ENCODE measurements around the gene C15orf40. TPM values are rescaled to one million over a fixed set of nuclear protein-coding genes. Genes with fewer than 3 reads are reported as not detected.
A peak's percentile ranks its signal among the peaks of the same experiment; 100 is the strongest.

The C15orf40 gene
- total and polyA plus RNA-seq, 9 of the 15 experiments (the other 6 are each of a cell fraction or from before 2014, with no cell fraction given): 15.9 to 52.0 (median 27.0) TPM

GRCh38 chr15:83011271-83012075, at the start of gene C15orf40 (continued):
- TF ChIP-seq RREB1 (CRISPR knock-in tag; IDR thresholded peaks at IDR 0.05) (no peak; the same call in 1 of the 2 replicates), CBFB (CRISPR knock-in tag; IDR thresholded peaks at IDR 0.05) (no peak), DACH1 (IDR thresholded peaks at IDR 0.05; ENCODE audit: partially characterized antibody) (peak; percentile 79), PTBP1 (IDR thresholded peaks at IDR 0.05; ENCODE audit: low read depth, low read length) (no peak), ZC3H4 (CRISPR knock-in tag; IDR thresholded peaks at IDR 0.05; ENCODE audit: borderline replicate concordance) (no peak), SREBF2 (CRISPR knock-in tag; IDR thresholded peaks at IDR 0.05) (no peak), SP2 (IDR thresholded peaks at IDR 0.05; ENCODE audit: extremely low read depth, low read depth, low read length, poor library complexity, severe bottlenecking) (peak; percentile 96)
- TF ChIP-seq, protein P1, sequence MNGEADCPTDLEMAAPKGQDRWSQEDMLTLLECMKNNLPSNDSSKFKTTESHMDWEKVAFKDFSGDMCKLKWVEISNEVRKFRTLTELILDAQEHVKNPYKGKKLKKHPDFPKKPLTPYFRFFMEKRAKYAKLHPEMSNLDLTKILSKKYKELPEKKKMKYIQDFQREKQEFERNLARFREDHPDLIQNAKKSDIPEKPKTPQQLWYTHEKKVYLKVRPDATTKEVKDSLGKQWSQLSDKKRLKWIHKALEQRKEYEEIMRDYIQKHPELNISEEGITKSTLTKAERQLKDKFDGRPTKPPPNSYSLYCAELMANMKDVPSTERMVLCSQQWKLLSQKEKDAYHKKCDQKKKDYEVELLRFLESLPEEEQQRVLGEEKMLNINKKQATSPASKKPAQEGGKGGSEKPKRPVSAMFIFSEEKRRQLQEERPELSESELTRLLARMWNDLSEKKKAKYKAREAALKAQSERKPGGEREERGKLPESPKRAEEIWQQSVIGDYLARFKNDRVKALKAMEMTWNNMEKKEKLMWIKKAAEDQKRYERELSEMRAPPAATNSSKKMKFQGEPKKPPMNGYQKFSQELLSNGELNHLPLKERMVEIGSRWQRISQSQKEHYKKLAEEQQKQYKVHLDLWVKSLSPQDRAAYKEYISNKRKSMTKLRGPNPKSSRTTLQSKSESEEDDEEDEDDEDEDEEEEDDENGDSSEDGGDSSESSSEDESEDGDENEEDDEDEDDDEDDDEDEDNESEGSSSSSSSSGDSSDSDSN (IDR thresholded peaks at IDR 0.05; ENCODE audit: borderline replicate concordance in 1 of 2, low read depth in 2 of 2, low read length in 2 of 2): 0 out of 4 replicates have a peak, but pooled peaks have one; percentile 2 to 53
- TF ChIP-seq, protein P2, sequence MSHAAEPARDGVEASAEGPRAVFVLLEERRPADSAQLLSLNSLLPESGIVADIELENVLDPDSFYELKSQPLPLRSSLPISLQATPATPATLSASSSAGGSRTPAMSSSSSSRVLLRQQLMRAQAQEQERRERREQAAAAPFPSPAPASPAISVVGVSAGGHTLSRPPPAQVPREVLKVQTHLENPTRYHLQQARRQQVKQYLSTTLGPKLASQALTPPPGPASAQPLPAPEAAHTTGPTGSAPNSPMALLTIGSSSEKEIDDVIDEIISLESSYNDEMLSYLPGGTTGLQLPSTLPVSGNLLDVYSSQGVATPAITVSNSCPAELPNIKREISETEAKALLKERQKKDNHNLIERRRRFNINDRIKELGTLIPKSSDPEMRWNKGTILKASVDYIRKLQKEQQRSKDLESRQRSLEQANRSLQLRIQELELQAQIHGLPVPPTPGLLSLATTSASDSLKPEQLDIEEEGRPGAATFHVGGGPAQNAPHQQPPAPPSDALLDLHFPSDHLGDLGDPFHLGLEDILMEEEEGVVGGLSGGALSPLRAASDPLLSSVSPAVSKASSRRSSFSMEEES (CRISPR knock-in tag; IDR thresholded peaks at IDR 0.05): no peak

All from K562 (cell line).